Kidney tubule cell (primary cell): ENCODE measurements around the gene SVEP1.
A peak's percentile ranks its signal among the peaks of the same experiment; 100 is the strongest.
"Not testable (repeated sequence)": the region's sequence is repeated elsewhere in the genome, so short reads cannot be mapped to it uniquely, and the experiment has no call there.

Source experiments
- DNase-seq: peaks from one replicate; pipeline ENCODE4 v3.0.0-alpha.2; 2018; ENCODE audit warnings: low spot score

SVEP1 gene

DNA sequence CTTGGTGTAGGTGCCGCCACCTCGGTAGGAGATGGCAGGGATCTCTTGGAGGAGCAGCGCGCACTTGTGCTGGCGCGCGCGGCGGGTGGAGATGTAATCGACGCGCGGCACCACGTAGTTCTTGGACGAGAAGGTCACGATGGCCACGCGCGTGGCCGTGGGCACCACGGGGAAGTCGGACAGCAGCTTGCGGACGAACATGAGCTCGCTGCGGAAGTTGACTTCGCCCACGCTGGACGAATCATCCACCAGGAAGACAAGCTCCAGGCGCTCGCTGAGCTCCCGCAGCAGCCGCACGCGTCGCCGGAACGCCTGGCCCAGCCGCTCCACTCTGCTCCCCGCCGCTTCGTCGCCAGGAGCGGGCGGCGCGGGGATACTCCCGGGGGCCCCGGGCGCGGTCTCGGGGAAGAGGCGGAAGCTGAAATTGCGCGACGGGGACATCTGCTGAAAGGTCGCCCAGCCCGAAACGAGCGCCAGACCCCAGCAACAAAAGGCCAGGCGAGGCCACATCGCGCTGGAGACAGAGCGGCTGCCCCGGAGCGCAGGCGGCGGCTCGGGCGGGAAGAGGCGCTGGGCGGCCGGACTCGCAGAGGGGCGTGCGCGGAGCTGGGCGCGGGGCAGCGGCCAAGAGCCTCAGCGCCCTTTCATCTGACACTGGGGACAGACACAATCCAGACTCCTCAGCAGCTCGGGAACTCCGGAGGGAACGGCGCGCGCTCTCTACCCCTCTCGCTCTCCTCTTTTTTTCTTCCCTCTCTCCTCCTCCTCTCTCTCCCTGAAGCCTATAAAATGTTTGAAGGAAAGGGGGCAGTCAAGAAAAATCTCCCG lies at the start of gene SVEP1:
SVEP1 (minus strand) TSS at position 708 of the 828 bp plus-strand sequence; CDS start at position 510, 198 bp downstream.
- peak; percentile 43 for DNase-seq

DNA sequence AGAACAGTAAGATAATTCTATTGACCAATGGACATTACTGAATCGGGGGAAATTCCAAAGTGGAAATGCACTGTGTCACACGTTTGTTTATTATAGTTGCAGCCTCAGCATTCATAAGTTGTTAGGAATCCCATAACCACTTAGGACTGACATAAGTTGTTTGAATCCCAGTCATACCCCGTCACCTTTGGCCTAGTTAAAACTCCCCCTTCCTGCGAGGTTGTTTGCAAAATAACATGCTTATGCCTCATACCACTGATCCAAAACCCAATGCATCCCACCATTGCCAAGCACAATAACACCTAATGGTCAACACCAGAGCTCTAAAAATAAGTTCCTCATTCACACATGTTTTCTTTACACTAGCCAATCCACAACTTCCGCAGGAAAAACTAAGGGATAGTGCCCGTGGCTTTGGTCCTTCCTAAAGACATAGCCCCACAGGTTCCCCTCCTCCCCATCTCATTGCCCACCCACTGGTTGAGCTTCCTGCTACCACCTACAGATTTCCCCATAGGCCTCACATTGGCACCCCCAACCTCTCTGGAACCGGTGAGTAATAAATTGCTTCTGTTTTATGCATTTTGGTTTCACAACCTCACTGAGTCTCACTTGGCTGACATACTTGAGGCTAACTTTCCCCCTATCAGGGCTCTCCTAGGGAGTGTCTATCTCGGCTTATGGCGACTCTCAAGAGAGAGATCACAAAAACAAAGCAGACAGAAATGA lies 46.7 kb upstream of the SVEP1 start:
- DNase-seq = peak; percentile 13

GRCh38 chr9:110623462-110624025 lies 44.0 kb upstream of the SVEP1 start:
- peak; percentile 72 for DNase-seq

DNA sequence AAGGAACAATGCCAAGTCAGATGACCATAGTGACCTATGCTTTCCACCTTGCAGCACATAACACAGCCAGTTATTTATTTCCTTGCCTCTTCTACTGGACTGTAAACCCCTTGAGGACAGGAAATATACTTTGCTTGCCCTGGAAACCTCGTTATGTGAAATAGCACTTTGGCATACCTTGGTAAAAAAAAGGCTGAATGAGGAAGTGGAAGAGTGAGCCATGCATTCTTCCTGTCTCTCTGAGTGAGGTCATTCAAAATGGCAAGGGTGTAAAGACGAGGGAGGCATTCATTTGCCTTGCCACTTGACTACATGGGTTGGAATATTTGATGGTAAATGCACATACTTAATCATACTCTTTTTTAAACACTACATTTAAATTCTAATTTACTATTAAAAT lies 42.8 kb upstream of the SVEP1 start:
- peak; percentile 13 for DNase-seq

DNA sequence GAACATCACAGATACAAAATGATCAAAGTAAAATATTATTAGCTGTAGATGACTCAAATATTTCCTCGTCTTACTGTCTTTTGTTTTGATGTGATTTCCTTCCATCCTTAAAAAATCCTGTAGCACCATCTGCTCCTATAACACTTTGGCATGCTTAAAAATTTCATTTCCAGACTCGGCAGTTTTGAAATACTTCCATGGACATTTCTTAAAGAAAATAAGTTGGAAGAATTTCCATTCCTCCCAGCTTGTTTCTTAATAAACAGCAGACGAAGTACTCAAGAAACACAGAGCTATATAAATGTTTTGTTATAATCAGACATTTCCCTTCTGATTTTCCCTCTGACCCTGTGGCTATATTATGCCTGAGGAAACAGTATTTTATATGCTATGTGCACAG lies 41.2 kb upstream of the SVEP1 start:
- no peak for DNase-seq

GRCh38 chr9:110619831-110620230 lies 40.3 kb upstream of the SVEP1 start:
- no peak for DNase-seq

DNA sequence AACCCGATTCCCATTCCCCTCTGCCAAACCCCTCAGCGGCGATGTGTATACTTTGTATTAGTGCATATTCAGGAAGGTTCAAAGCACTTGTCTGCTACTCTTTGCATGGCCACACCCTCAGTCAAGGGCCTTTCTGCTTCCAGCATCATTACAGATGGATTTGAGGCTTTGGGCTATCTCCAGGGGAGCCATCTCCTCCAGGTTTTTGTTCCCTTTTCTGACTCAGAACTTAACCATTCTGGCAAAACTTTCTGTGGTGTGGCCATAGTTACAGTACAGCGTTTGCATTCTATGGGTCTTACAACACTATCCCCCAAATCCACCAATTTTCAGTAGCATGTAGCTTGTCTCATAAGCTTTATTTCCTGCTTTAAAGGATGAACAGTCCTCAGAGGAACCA lies 36.0 kb upstream of the SVEP1 start:
- DNase-seq = no peak

GRCh38 chr9:110614576-110614975 lies 35.0 kb upstream of the SVEP1 start:
- not testable (repeated sequence) for DNase-seq

DNA sequence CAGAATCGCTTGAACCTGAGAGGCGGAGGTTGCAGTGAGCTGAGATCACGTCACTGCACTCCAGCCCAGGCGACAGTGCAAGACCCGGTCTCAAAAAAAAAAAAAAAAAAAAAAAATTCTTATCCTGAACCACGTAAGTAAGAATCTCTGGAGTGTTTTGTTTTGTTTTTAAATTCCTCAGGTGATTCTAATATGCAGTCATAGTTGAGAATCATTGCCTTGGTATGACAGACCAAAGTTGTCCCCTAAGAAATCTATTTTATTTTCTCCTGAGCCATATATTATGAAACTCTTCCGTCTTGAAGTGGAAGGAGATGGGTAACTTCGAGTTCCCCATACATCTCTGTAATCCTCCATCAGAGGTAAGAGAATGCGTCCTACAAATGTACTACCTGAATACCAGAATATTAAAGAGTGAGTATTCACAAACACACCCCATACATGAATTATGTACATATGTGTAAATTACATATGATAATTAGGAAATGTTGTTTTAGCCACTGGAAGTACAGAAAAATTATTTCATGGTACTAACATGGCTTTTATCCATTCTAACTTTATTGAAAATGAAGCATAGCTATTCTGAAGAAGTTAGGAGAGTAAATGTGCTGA lies 26.7 kb upstream of the SVEP1 start:
- peak; percentile 29 for DNase-seq

DNA sequence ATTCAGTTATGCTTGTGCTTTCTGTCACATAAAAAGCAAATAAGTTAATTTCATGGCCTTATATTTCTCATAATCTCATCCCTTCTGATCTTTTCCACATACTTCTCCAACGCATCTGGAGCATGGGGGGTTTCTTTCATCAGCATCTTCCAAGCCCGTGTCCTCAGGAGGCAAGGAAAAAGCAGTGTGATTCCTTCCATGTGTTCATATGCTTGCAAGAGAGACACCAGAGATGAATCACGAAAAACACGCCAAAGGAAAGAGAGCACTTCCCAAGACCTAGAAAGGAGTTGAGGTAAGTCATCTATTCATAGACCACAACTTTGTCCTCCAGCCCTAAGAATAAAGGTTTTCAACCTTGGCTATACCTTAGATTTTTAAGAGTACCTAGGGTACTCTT lies 26.0 kb upstream of the SVEP1 start:
- DNase-seq = no peak

- no peak for DNase-seq
Measured at GRCh38 chr9:110604171-110604601, 24.6 kb upstream of the SVEP1 start.

DNA sequence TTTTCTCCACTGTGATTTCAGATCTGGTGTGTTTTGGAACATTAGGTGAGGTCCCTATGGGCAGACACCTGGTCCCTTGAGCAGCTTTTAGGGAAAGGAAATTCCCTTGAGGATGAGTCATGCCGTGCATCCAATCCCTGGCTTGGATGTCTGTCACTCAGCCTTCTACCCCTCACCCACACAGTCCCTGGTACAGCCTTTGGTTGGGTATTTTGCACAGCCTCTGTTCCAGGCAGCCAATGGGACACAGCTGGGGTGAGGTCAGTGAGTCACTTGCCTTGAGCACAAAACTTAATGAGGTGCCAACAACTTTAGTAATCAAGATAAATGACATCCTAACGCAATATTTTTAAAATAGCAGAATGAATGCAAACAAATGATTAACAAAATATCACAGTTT lies 22.7 kb upstream of the SVEP1 start:
- peak; percentile 66 for DNase-seq

GRCh38 chr9:110601098-110601497 lies 21.6 kb upstream of the SVEP1 start:
- DNase-seq = no peak

DNA sequence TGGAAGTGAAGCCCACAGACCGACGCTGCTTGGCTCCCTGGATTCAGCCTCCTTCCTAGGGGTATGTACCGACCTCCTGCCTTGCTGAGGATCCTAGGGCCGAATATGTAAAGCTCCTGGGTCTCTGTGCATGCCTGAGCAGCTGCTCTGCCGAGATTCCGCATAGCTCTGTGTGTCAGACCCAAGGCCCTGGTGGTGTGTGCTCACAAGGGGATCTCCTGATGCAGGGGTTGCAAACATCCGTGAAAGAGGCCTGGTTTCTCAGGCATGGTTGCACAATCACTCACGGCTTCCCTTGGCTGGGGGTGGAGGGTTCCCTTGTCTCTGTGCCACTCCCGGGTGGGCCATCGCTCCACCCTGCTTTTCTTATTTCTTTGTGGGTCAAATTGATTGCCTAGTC lies 19.9 kb upstream of the SVEP1 start:
- peak; percentile 30 for DNase-seq

DNA sequence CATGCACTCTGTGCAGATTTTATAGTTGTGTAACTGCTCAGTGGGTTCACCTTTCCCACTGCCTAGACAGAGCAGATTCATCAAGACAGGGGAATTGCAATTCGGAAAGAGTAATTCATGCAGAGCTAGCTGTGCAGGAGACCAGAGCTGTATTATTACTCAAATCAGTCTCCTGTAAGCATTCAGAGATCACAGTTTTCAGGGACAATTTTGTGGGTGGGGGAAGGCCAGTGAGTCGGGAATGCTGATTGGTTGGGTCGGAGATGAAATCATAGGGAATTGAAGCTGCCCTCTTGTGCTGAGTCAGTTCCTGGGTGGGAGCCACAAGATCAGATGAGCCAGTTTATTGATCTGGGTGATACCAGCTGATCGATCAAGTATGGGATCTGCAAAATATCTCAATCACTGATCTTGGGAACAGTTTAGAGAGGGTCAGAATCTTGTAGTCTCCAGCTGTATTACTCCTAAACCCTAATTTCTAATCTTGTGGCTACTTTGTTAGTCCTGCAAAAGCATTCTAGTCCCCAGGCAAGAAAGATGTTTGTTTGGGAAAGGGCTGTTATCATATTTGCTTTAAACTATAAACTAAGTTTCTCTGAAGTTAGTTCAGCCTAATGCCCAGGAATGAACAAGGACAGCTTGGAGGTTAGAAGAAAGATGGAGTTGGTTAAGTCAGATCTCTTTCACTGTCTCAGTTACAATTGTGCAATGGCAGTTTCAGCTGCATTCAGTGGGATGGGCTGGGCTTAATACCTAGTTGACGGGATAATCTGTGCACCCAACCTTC lies 12.7 kb upstream of the SVEP1 start:
- DNase-seq = peak; percentile 11

DNA sequence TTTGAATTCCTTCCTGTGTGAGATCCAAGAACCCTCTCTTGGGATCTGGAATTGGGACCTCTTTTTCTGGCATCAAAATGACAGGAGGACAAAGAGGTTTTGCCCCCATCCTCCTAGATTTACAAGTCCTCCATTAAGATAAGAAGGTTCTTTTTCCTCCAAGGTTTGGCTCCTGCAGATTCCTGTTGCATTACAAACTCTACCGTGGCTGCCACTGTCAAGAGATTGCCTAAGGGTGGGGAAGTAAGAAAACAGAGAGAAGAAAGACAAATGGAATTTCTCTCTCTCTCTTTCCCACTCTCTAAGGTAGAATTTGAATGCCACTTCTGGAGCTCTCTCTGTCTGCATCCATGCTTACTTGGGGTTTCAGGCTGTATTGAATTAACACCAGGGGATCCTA lies 12.0 kb upstream of the SVEP1 start:
- DNase-seq = no peak

- DNase-seq = no peak
Measured at GRCh38 chr9:110590816-110591215, 11.3 kb upstream of the SVEP1 start.

DNA sequence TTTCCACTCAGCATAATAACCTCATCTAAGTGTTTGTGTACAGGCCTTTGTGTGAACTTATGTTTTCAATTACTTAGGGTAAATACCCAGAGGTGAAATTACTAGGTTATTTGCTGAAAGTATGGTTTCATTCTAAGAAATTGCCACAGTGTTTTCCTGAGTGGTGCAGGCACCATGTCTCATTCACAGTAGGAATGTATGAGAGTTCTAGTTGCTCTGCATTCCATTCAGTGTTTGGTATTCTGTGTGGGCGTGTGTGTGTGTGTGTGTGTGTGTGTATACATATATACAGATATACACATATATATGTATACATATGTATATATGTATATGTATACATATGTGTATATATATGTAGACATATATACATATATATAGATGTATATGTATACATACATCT lies 8.8 kb upstream of the SVEP1 start:
- DNase-seq = no peak

DNA sequence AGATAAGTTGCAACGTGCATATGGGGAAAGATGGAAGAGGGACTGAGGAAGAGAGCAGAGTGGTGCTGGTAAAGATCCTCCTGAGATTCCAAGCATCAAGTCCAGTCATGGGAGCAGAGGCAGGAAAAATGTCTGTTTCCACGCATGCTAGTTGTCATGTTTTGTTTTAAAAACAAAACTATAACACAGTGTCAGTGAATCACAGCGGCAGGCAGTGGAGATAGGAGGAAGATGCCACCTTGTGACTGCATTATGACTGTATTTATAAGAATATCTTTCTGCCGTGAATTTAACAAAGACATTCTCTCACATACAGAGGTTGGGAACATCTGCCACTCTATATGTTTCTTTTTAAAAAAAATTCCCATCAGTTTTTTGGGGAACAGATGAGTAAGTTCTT lies 3.7 kb upstream of the SVEP1 start:
- DNase-seq = no peak

- DNase-seq = no peak
Measured at GRCh38 chr9:110582156-110582555, 2.6 kb upstream of the SVEP1 start.

DNA sequence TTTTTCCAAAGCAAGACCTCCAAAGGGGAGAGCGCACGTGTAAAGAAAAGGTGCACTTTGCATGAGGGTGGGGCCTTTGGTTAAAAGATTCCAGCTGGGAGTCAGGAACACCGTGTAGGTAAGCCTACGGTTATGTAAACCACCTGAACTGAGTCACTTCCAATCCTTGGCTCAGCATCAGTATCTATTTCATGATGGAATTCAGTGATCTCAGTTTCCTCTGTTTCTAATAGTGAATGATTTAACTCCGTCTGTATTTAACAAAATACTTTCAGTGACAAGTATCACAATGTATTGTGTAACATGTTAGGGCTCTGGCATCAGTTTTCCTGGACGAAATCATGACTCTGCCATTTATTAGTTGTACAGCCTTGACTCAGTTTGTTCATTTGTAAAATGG lies 1.3 kb upstream of the SVEP1 start:
- DNase-seq = peak; percentile 58

GRCh38 chr9:110579862-110580219 lies 300 bp upstream of the SVEP1 start:
- no peak for DNase-seq
